Measurements from ENCODE around the gene FADS6. TPM values are rescaled to one million over a fixed set of nuclear protein-coding genes. Genes with fewer than 3 reads are reported as not detected.
A peak's percentile ranks its signal among the peaks of the same experiment; 100 is the strongest.

FADS6 gene
- total and polyA plus RNA-seq, 7 donors: 0.01 TPM; not detected in 6

DNA sequence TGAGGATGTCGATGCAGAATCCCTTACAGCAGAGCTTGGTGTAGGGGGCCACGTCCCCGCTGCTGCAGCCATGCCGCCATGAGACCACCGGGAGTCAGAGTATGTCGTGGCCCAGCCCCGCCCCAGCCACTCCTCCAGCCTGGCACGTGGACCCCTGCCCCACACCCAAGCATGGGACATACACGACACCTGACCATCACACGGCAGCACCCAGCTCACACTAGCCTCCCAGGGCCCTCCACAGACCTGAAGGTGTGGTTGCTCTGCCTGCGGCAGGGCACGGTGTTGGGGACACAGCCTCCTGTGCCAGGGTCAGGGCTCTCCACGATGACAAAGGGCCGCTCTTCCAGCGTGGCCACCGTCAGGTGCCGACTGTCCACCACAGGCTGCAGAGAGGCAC lies 43.1 kb downstream of the FADS6 start:
- Histone ChIP-seq H3K4me3 (no peak overlapping the region), H3K27ac (no peak overlapping the region), H3K27me3 (ENCODE audit: insufficient read depth in 3 of 3, low read length in 2 of 3) (peaks cover 0 to 60% (median 8%) of the 10 kb centered on the region in 3 donors), H3K36me3 (ENCODE audit: insufficient read depth in 1 of 2, low read depth in 1 of 2) (no peaks in the 10 kb centered on the region), H3K4me1 (no peaks in the 10 kb centered on the region), H3K9me3 (no peaks in the 10 kb centered on the region)
- no peak for ATAC-seq
- WGBS, 3 donors: 80 to 83% (median 81%) methylated on average over 17 of the region's 17 CpGs
- DNase-seq: no peak
- intact Hi-C loops (cut with DNase I): no loop called here
- TF ChIP-seq, protein P1, sequence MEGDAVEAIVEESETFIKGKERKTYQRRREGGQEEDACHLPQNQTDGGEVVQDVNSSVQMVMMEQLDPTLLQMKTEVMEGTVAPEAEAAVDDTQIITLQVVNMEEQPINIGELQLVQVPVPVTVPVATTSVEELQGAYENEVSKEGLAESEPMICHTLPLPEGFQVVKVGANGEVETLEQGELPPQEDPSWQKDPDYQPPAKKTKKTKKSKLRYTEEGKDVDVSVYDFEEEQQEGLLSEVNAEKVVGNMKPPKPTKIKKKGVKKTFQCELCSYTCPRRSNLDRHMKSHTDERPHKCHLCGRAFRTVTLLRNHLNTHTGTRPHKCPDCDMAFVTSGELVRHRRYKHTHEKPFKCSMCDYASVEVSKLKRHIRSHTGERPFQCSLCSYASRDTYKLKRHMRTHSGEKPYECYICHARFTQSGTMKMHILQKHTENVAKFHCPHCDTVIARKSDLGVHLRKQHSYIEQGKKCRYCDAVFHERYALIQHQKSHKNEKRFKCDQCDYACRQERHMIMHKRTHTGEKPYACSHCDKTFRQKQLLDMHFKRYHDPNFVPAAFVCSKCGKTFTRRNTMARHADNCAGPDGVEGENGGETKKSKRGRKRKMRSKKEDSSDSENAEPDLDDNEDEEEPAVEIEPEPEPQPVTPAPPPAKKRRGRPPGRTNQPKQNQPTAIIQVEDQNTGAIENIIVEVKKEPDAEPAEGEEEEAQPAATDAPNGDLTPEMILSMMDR (IDR thresholded peaks at IDR 0.05): no peak

DNA sequence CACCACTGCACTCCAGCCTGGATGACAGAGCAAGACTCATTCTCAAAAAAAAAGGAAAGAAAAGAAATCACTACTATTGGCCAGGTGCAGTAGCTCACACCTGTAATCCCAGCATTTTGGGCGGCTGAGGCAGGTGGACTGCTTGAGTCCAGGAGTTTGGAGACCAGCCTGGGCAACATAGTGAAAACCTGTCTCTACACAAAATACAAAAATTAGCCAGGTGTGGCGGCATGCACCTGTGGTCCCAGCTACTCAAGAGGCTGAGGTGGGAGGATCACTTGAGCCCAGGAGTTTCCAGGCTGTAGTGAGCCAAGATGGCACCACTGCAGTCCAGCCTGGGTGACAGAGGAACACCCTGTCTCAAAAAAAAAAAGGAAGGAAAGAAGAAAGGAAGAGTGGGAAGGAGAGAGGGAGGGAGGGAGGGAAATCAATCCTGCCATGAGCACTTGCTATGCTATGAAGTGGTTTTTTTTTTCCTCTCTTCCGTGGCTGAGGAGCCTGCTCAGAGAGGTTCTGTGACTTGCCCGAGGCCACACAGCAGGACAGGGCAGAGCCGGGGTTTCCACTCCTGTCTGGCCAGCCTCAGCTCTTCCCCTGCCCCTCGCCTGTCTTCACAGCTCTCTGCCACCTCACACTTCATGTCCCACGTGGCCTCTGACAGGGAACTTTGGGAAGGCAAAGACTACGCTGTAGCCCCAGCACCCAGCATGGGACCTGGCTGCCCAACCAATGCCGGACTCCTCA lies 44.6 kb downstream of the FADS6 start:
- WGBS, 3 donors: 66 to 74% (median 70%) methylated on average over 9 of the region's 9 CpGs
- ATAC-seq (no peak), DNase-seq (no peak)
- Histone ChIP-seq H3K4me3 (no peak overlapping the region), H3K36me3 (ENCODE audit: insufficient read depth in 1 of 2, low read depth in 1 of 2) (no peaks in the 10 kb centered on the region), H3K27ac (no peak overlapping the region), H3K9me3 (no peaks in the 10 kb centered on the region), H3K4me1 (no peaks in the 10 kb centered on the region), H3K27me3 (ENCODE audit: insufficient read depth in 3 of 3, low read length in 2 of 3) (peaks cover 0 to 56% (median 8%) of the 10 kb centered on the region in 3 donors)
- TF ChIP-seq, protein P1 (IDR thresholded peaks at IDR 0.05): no peak
- intact Hi-C loops (cut with DNase I): loop anchor here in 1 of 2 donors (5.0 kb wide), 1 partner anchor 47 kb away; no protein-coding TSS in a partner anchor

DNA sequence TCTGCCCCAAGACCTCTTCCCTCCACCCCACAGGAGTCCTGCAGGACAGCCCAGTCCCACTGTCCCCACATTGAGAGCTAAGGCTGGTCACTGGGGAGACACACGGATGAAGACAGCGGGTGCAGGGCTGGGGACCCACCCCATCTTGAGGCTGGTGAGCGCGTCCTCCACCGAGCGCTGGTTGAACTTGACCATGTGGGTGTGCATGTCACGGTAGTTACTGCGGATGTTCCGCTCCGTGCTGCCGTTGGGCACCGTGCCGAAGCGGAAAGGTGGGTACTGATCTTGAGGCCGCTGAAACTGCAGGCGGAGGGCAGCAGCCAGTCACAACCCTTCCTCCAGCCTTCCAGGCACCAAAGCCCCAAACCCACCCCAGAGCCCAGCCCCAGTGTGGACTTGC lies 46.8 kb downstream of the FADS6 start:
- intact Hi-C loops (cut with DNase I): loop anchor here in 1 of 2 donors (5.0 kb wide), 1 partner anchor 44 kb away; no protein-coding TSS in a partner anchor
- DNase-seq: no peak
- 53 to 69% (median 57%) methylated on average over 16 of the region's 16 CpGs for WGBS, 3 donors

DNA sequence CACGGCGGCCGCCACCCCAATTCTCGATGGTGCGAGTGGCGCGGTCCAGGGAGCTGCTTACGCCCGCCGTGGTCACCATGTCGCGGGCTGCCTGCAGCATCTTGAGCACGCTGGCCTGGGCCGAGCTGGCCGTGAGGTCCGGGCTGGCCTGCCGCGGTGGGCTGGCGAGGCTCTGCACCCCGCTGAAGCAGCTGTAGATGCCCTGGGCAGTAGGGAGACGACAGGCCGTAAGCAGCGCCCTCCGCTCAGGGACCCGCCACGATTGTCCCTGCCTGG lies 50.1 kb downstream of the FADS6 start:
- intact Hi-C loops (cut with DNase I): no loop called here
- 21 to 39% (median 27%) methylated on average over 14 to 26 of the region's 26 CpGs for WGBS, 3 donors
- H3K27me3 ChIP-seq (ENCODE audit: insufficient read depth in 3 of 3, low read length in 2 of 3): peaks cover 0 to 46% (median 5%) of the 10 kb centered on the region in 3 donors
- H3K9me3 ChIP-seq: no peaks in the 10 kb centered on the region
- no peaks in the 10 kb centered on the region for H3K4me1 ChIP-seq
- H3K36me3 ChIP-seq (ENCODE audit: insufficient read depth in 1 of 2, low read depth in 1 of 2): no peaks in the 10 kb centered on the region
- DNase-seq: no peak
- TF ChIP-seq, protein P1 (IDR thresholded peaks at IDR 0.05): no peak
- H3K27ac ChIP-seq: no peak overlapping the region
- peak overlapping the region; percentile 52 for H3K4me3 ChIP-seq
- no peak for ATAC-seq

More for the DNA sequence above, 46.8 kb downstream of the FADS6 start:
- no peak for ATAC-seq
- Histone ChIP-seq H3K9me3 (no peaks in the 10 kb centered on the region), H3K4me1 (no peaks in the 10 kb centered on the region), H3K36me3 (ENCODE audit: insufficient read depth in 1 of 2, low read depth in 1 of 2) (no peaks in the 10 kb centered on the region), H3K27me3 (ENCODE audit: insufficient read depth in 3 of 3, low read length in 2 of 3) (peaks cover 0 to 55% (median 12%) of the 10 kb centered on the region in 3 donors), H3K4me3 (no peak overlapping the region), H3K27ac (no peak overlapping the region)
- TF ChIP-seq, protein P1 (IDR thresholded peaks at IDR 0.05): no peak
